Stomach (tissue), 4 donors: ENCODE measurements around the gene ARL17B.
"Not testable (repeated sequence)": the region's sequence is repeated elsewhere in the genome, so short reads cannot be mapped to it uniquely, and the experiment has no call there.

Experiments
- POLR2A ChIP-seq, 4 donors: fragments of 450-650 bp; IDR thresholded peaks; one replicate each; pipeline ENCODE4 v1.6.1; 2016; ENCODE audit warnings: antibody characterized with exemption in 4 of 4, control low read depth in 2 of 4, mild to moderate bottlenecking in 1 of 4, moderate library complexity in 1 of 4
- POLR2AphosphoS5 ChIP-seq, 3 donors: sonication (generic); formaldehyde crosslinking; IDR thresholded peaks; one replicate each; pipeline ENCODE4 v1.6.1; 2016; ENCODE audit warnings: antibody characterized with exemption in 3 of 3
- TF ChIP-seq, protein P1 (sequence below), 7 experiments: fragments of 450-650 bp in 4 of 7; fragments of 200-600 bp in 3 of 7; sonication (generic) in 3 of 7; IDR thresholded peaks; one replicate each; pipeline ENCODE4 v1.5.1; 2016 to 2019; ENCODE audit warnings: antibody characterized with exemption in 7 of 7, control low read depth in 2 of 7, mild to moderate bottlenecking in 1 of 7

DNA sequence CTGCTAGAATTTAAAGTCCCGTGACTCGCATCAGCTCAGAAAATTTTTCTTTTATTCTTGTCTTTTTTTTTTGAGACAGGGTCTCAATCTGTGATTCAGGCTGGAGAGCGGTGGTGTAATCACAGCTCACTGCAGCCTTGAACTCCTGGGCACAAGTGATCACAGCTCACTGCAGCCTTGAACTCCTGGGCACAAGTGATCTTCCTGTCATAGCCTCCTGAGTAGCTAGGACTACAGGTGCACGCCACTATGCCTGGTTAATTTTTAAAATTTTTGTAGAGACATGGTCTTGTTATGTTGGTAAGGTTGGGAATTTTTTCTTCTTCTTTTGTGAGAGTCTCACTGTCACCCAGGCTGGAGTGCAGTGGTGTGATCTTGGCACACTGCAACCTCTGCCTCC is 80.2 kb downstream of the ARL17B start:
- TF ChIP-seq, protein P1, sequence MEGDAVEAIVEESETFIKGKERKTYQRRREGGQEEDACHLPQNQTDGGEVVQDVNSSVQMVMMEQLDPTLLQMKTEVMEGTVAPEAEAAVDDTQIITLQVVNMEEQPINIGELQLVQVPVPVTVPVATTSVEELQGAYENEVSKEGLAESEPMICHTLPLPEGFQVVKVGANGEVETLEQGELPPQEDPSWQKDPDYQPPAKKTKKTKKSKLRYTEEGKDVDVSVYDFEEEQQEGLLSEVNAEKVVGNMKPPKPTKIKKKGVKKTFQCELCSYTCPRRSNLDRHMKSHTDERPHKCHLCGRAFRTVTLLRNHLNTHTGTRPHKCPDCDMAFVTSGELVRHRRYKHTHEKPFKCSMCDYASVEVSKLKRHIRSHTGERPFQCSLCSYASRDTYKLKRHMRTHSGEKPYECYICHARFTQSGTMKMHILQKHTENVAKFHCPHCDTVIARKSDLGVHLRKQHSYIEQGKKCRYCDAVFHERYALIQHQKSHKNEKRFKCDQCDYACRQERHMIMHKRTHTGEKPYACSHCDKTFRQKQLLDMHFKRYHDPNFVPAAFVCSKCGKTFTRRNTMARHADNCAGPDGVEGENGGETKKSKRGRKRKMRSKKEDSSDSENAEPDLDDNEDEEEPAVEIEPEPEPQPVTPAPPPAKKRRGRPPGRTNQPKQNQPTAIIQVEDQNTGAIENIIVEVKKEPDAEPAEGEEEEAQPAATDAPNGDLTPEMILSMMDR (IDR thresholded peaks at IDR 0.05), result not testable (repeated sequence)
- TF ChIP-seq POLR2A, POLR2AphosphoS5 (IDR thresholded peaks at IDR 0.05): not testable (repeated sequence)
